Gastroesophageal sphincter (tissue), 4 donors: Measurements from ENCODE around the gene C10orf90. TPM values are rescaled to one million over a fixed set of nuclear protein-coding genes. Genes with fewer than 3 reads are reported as not detected.

Experiments used
- ATAC-seq: fragments of 150-250 bp; one replicate; pipeline ENCODE4 v1.9.1; 2016; ENCODE audit warnings: mild to moderate bottlenecking, moderate library complexity
- H3K27ac ChIP-seq, 4 donors: fragments of 200-600 bp; sonication (generic) in 3 of 4; 1 replicate in 3 of 4; 2 replicates in 1 of 4; pipeline ENCODE4 v1.5.1; 2016 to 2019
- H3K27me3 ChIP-seq: fragments of 200-600 bp; sonication (generic); one replicate; pipeline ENCODE4 v1.5.1; 2019
- H3K36me3 ChIP-seq, 2 donors: fragments of 200-600 bp; sonication (generic); one replicate each; pipeline ENCODE4 v1.5.1; 2019; ENCODE audit warnings: control low read depth in 1 of 2
- H3K4me1 ChIP-seq, 3 donors: fragments of 200-600 bp; sonication (generic); 1 replicate in 2 of 3; 2 replicates in 1 of 3; pipeline ENCODE4 v1.5.1; 2016 to 2019; ENCODE audit warnings: control low read depth in 2 of 3
- H3K4me3 ChIP-seq, 2 donors: fragments of 200-600 bp; sonication (generic); one replicate each; pipeline ENCODE4 v1.5.1; 2019; ENCODE audit warnings: mild to moderate bottlenecking in 1 of 2, moderate library complexity in 1 of 2
- H3K9me3 ChIP-seq, 3 donors: fragments of 200-600 bp; sonication (generic); one replicate each; pipeline ENCODE4 v1.5.1; 2017 to 2019; ENCODE audit warnings: control low read depth in 2 of 3
- EP300 ChIP-seq: sonication (generic); formaldehyde crosslinking; IDR thresholded peaks from one replicate; pipeline ENCODE4 v1.6.1; 2017; ENCODE audit warnings: antibody characterized with exemption, mild to moderate bottlenecking
- POLR2A ChIP-seq, 2 donors: fragments of 450-650 bp; IDR thresholded peaks; one replicate each; pipeline ENCODE4 v1.6.1; 2017; ENCODE audit warnings: antibody characterized with exemption in 2 of 2, mild to moderate bottlenecking in 2 of 2, moderate library complexity in 1 of 2
- POLR2AphosphoS5 ChIP-seq: sonication (generic); formaldehyde crosslinking; IDR thresholded peaks from one replicate; pipeline ENCODE4 v1.6.1; 2017; ENCODE audit warnings: antibody characterized with exemption
- WGBS, 2 donors: methylation state at CpG; one replicate each; pipeline ENCODE4 v1.1.5; 2018; ENCODE audit warnings: low coverage in 1 of 2; 5-methylcytosine and 5-hydroxymethylcytosine counted together
- total RNA-seq, 4 donors: library from RNA; depleted of rRNA; stranded (reverse); fragments of >200 nt; gene quantifications; one replicate each; pipeline ENCODE4 v1.1.0, GENCODE V29; 2016
- TF ChIP-seq, protein P1 (sequence below), 4 experiments: fragments of 200-600 bp in 2 of 4; fragments of 450-650 bp in 2 of 4; sonication (generic) in 1 of 4; IDR thresholded peaks; one replicate each; pipeline ENCODE4 v1.5.1; 2017 to 2019; ENCODE audit warnings: antibody characterized with exemption in 4 of 4, mild to moderate bottlenecking in 2 of 4, moderate library complexity in 2 of 4

C10orf90 gene
- total RNA-seq, 4 donors from 2014 or later: not detected

DNA sequence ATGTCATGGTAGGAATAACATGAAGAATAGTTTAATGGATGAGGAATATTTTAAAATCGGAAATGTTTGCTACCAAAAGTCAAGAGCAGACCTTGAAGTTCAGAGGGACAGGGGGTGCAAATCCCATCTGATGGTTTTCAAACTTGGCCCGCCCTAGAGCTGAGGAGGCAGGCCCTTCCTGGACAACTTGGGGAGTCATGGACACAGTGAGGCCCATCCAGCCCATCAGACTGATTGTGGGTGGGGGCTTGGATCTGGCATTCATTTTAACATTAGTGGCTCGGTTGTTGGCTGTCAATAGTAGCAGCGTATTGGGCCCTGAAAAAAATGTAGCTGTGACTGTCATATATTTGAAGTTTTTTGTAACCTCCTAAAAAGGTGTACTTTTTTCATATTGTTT is 2.0 kb downstream of the C10orf90 start:
- Histone ChIP-seq H3K4me1 (no peaks in the 10 kb centered on the region), H3K27me3 (peaks cover 13% of the 10 kb centered on the region), H3K36me3 (no peaks in the 10 kb centered on the region), H3K27ac (no peak overlapping the region), H3K9me3 (no peaks in the 10 kb centered on the region), H3K4me3 (no peak overlapping the region)
- WGBS, 2 donors: 76 to 86% methylated on average over 2 to 4 of the region's 4 CpGs
- no peak for ATAC-seq
- TF ChIP-seq EP300 (no peak), POLR2A (IDR thresholded peaks at IDR 0.05) (no peak), POLR2AphosphoS5 (no peak)
- TF ChIP-seq, protein P1, sequence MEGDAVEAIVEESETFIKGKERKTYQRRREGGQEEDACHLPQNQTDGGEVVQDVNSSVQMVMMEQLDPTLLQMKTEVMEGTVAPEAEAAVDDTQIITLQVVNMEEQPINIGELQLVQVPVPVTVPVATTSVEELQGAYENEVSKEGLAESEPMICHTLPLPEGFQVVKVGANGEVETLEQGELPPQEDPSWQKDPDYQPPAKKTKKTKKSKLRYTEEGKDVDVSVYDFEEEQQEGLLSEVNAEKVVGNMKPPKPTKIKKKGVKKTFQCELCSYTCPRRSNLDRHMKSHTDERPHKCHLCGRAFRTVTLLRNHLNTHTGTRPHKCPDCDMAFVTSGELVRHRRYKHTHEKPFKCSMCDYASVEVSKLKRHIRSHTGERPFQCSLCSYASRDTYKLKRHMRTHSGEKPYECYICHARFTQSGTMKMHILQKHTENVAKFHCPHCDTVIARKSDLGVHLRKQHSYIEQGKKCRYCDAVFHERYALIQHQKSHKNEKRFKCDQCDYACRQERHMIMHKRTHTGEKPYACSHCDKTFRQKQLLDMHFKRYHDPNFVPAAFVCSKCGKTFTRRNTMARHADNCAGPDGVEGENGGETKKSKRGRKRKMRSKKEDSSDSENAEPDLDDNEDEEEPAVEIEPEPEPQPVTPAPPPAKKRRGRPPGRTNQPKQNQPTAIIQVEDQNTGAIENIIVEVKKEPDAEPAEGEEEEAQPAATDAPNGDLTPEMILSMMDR (IDR thresholded peaks at IDR 0.05): no peak

DNA sequence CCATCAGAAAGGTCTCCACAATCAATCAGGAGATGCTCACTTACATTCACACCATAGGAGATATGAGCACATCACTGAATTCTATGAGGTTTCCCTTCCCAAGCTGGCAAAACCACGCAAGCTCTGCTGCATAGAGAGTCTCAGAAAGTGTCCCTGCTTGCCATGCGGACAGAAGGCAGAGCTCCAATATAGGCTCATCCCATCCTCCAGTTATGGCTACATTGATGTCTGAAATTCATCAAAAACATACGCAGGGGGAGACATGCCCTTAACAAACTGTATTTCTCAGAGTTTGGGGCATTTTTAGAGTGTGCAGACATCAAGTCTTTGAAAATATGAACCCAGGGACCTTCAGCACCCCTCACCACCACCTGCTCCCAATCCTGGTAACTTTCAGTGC is 2.9 kb downstream of the C10orf90 start:
- ATAC-seq: no peak
- H3K27me3 ChIP-seq: peaks cover 13% of the 10 kb centered on the region
- peaks cover 0 to 4% (median 0%) of the 10 kb centered on the region in 3 donors for H3K4me1 ChIP-seq
- H3K36me3 ChIP-seq: no peaks in the 10 kb centered on the region
- H3K27ac ChIP-seq: no peak overlapping the region
- no peaks in the 10 kb centered on the region for H3K9me3 ChIP-seq
- TF ChIP-seq POLR2A (IDR thresholded peaks at IDR 0.05): no peak
- no peak for TF ChIP-seq EP300
- TF ChIP-seq, protein P1 (IDR thresholded peaks at IDR 0.05): no peak
- TF ChIP-seq POLR2AphosphoS5: no peak
- WGBS, 2 donors: 79% methylated on average over 3 of the region's 3 CpGs; no CpG with 5 or more reads in 1 of the 2 donors
- no peak overlapping the region for H3K4me3 ChIP-seq

DNA sequence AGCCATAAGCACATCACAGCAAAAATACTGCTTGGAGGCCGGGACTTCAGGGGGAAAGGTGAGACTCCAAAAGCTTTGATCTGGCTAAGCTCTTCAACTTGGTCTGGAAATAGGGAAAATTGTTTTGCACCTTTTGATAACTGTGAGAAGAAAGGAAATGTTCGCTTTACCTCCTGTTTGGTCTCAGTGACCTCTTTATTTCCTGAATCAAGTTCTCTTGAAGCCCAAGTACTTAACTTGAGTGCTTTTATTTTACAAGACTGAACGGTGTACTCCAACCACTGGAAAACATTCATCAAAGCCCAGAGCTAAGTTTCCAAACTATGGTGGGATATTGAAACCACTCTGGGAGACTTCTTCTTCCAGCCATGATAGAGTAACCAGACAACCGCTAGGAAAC is 5.3 kb downstream of the C10orf90 start:
- no peak overlapping the region for H3K4me3 ChIP-seq
- H3K27me3 ChIP-seq: peaks cover 13% of the 10 kb centered on the region
- peaks cover 0 to 4% (median 0%) of the 10 kb centered on the region in 3 donors for H3K4me1 ChIP-seq
- TF ChIP-seq, protein P1 (IDR thresholded peaks at IDR 0.05): no peak
- no peak for TF ChIP-seq POLR2AphosphoS5
- TF ChIP-seq EP300: no peak
- TF ChIP-seq POLR2A (IDR thresholded peaks at IDR 0.05): no peak
- no peak overlapping the region for H3K27ac ChIP-seq
- 75 to 82% methylated on average over 3 to 4 of the region's 4 CpGs for WGBS, 2 donors
- no peaks in the 10 kb centered on the region for H3K36me3 ChIP-seq
- ATAC-seq: no peak
- no peaks in the 10 kb centered on the region for H3K9me3 ChIP-seq

DNA sequence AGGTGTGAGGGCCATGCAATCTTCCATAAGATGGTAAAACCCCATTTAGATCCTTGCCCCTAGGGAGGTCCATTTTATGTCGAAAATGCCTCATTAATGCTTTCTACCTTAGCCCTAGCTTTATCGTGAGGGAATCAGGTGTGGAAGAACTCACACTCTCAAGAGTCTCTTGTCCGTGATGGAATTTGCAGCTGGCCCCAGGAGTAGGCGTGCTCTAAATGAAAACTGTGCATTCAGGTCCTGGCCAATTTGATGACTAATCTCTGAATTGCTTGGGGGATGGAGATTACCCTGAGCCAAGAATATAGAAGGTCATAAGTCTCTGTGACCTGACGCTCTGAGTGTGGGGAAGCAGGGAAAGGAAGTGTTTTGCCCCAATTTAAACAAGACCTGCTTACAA is 6.6 kb downstream of the C10orf90 start:
- Histone ChIP-seq H3K9me3 (no peaks in the 10 kb centered on the region), H3K36me3 (no peaks in the 10 kb centered on the region), H3K27me3 (peaks cover 13% of the 10 kb centered on the region), H3K27ac (peak overlapping the region in 1 of 4 donors; percentile 38), H3K4me1 (peaks cover 0 to 4% (median 0%) of the 10 kb centered on the region in 3 donors), H3K4me3 (no peak overlapping the region)
- 46 to 72% methylated on average over 2 to 5 of the region's 5 CpGs for WGBS, 2 donors
- ATAC-seq: no peak
- TF ChIP-seq, protein P1 (IDR thresholded peaks at IDR 0.05): no peak
- TF ChIP-seq EP300 (no peak), POLR2AphosphoS5 (no peak), POLR2A (IDR thresholded peaks at IDR 0.05) (no peak)

DNA sequence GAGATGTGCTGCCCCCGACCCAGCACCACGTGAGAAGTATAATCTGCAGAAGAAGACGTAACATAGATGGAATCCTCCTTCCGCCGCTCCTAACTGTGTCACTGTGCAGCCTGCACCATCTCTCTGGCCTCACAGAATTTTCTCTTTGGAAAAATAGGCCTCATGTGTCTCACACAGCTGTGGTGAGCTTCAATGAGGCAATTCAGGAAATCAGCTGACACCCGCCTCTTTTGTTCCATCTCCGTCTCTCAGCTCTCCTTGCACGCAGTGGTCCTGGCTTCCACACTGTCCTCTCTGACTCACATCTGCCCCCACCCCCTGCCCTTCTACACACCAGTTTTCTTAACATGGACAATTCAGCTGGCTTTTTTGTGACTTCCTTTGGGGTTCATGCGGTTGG is 7.2 kb downstream of the C10orf90 start:
- peaks cover 13% of the 10 kb centered on the region for H3K27me3 ChIP-seq
- peak overlapping the region in 2 of 4 donors; percentile 17 to 47 for H3K27ac ChIP-seq
- H3K36me3 ChIP-seq: no peaks in the 10 kb centered on the region
- peaks cover 0 to 4% (median 0%) of the 10 kb centered on the region in 3 donors for H3K4me1 ChIP-seq
- WGBS, 2 donors: 56 to 80% methylated on average over 3 to 8 of the region's 9 CpGs
- TF ChIP-seq EP300 (no peak), POLR2A (IDR thresholded peaks at IDR 0.05) (no peak), POLR2AphosphoS5 (no peak)
- TF ChIP-seq, protein P1 (IDR thresholded peaks at IDR 0.05): no peak
- ATAC-seq: peak; percentile 78
- no peaks in the 10 kb centered on the region for H3K9me3 ChIP-seq
- H3K4me3 ChIP-seq: no peak overlapping the region
